HepG2 (cell line): ENCODE data around the gene LANCL2. TPM values are rescaled to one million over a fixed set of nuclear protein-coding genes. Genes with fewer than 3 reads are reported as not detected.

ENCODE experiments used
- BRCA1 ChIP-seq: sonication (generic); formaldehyde crosslinking; IDR thresholded peaks from 2 replicates; pipeline ENCODE4 v1.4.0; 2020; ENCODE audit warnings: missing genetic modification reagents
- CBX1 ChIP-seq: IDR thresholded peaks from one replicate; pipeline ENCODE4 v1.6.1; 2016; ENCODE audit warnings: antibody characterized with exemption, low read depth
- FOSL2 ChIP-seq: sonication (generic); formaldehyde crosslinking; IDR thresholded peaks from 2 replicates; pipeline ENCODE4 v1.4.0; 2020; ENCODE audit warnings: missing genetic modification reagents
- HES4 ChIP-seq: sonication (generic); formaldehyde crosslinking; IDR thresholded peaks from 2 replicates; pipeline ENCODE4 v1.9.0; 2021; ENCODE audit warnings: mild to moderate bottlenecking, missing genetic modification reagents, borderline replicate concordance
- HMG20A ChIP-seq: IDR thresholded peaks from 2 replicates; pipeline ENCODE4 v1.6.1; 2016; ENCODE audit warnings: borderline replicate concordance
- HMG20B ChIP-seq: conservative IDR thresholded peaks from 2 replicates; pipeline ENCODE4 v1.6.1; 2016; ENCODE audit warnings: missing genetic modification reagents, missing compliant biosample characterization
- HNRNPK ChIP-seq: fragments of 200-400 bp; formaldehyde crosslinking; IDR thresholded peaks from 2 replicates; pipeline ENCODE4 v1.6.1; 2018; ENCODE audit warnings: low read length, low read depth, moderate library complexity, mild to moderate bottlenecking; ENCODE audit not compliant: poor library complexity, severe bottlenecking
- HOXA3 ChIP-seq: sonication (generic); formaldehyde crosslinking; IDR thresholded peaks from 2 replicates; pipeline ENCODE4 v1.5.0; 2020; ENCODE audit warnings: missing genetic modification reagents
- IKZF4 ChIP-seq: sonication (generic); formaldehyde crosslinking; IDR thresholded peaks from 2 replicates; pipeline ENCODE4 v1.5.1; 2020; ENCODE audit warnings: borderline replicate concordance, mild to moderate bottlenecking, low read depth, missing genetic modification reagents; ENCODE audit errors: not compliant biosample characterization
- ISL2 ChIP-seq: sonication (generic); formaldehyde crosslinking; IDR thresholded peaks from 2 replicates; pipeline ENCODE4 v1.5.0; 2020; ENCODE audit warnings: missing genetic modification reagents
- KDM4B ChIP-seq: sonication (generic); formaldehyde crosslinking; IDR thresholded peaks from 2 replicates; pipeline ENCODE4 v1.4.0; 2020; ENCODE audit warnings: missing genetic modification reagents
- KDM5B ChIP-seq: sonication (generic); formaldehyde crosslinking; IDR thresholded peaks from 2 replicates; pipeline ENCODE4 v1.4.0; 2020; ENCODE audit warnings: missing genetic modification reagents, mild to moderate bottlenecking, borderline replicate concordance
- KLF9 ChIP-seq: IDR thresholded peaks from 2 replicates; pipeline ENCODE4 v1.6.1; 2016; ENCODE audit warnings: low read depth
- MED1 ChIP-seq: sonication (generic); formaldehyde crosslinking; IDR thresholded peaks from 2 replicates; pipeline ENCODE4 v1.4.0; 2020; ENCODE audit warnings: missing genetic modification reagents
- MEIS1 ChIP-seq: sonication (generic); formaldehyde crosslinking; IDR thresholded peaks from 2 replicates; pipeline ENCODE4 v1.9.0; 2021; ENCODE audit warnings: mild to moderate bottlenecking, missing genetic modification reagents, moderate library complexity, borderline replicate concordance
- RBFOX2 ChIP-seq: fragments of 200-400 bp; formaldehyde crosslinking; IDR thresholded peaks from 2 replicates; pipeline ENCODE4 v1.6.1; 2017; ENCODE audit warnings: low read depth, mild to moderate bottlenecking, low read length
- RXRA ChIP-seq: sonication (generic); formaldehyde crosslinking; IDR thresholded peaks from 2 replicates; pipeline ENCODE4 v1.5.1; 2020; ENCODE audit warnings: missing genetic modification reagents
- ZBTB8A ChIP-seq: sonication (generic); formaldehyde crosslinking; IDR thresholded peaks from 2 replicates; pipeline ENCODE4 v1.4.0; 2020; ENCODE audit warnings: mild to moderate bottlenecking, low read depth, missing genetic modification reagents, borderline replicate concordance
- ZFY ChIP-seq: sonication (generic); formaldehyde crosslinking; IDR thresholded peaks from 2 replicates; pipeline ENCODE4 v1.4.0; 2020; ENCODE audit warnings: missing genetic modification reagents
- ZMYM4 ChIP-seq: sonication (generic); formaldehyde crosslinking; IDR thresholded peaks from 2 replicates; pipeline ENCODE4 v1.8.1; 2023; ENCODE audit warnings: mild to moderate bottlenecking, missing genetic modification reagents
- ZNF20 ChIP-seq: sonication (generic); formaldehyde crosslinking; IDR thresholded peaks from 2 replicates; pipeline ENCODE4 v1.4.0; 2020; ENCODE audit warnings: mild to moderate bottlenecking, moderate library complexity, missing genetic modification reagents
- polyA plus RNA-seq, 8 experiments: library from polyadenylated mRNA; depleted of rRNA in 3 of 8; stranded (reverse) in 7 of 8; unstranded in 1 of 8; fragments of >200 nt; fragmentation: Illumina TruSeq in 4 of 8; extraction: Trizol in 4 of 8; gene quantifications; 2 replicates each; pipeline versions ENCODE4 v1.2.1 to v1.2.3, GENCODE V29; 2011 to 2016; ENCODE audit warnings: low read depth in 4 of 8, missing spikeins in 1 of 8, mixed read lengths in 1 of 8; ENCODE audit not compliant: insufficient read depth in 1 of 8
- total RNA-seq, 5 experiments: library from RNA; depleted of rRNA; stranded (reverse); fragments of >200 nt; fragmentation: Illumina TruSeq; extraction: Trizol; gene quantifications; 2 replicates each; pipeline ENCODE4 v1.2.3, GENCODE V29; 2016; ENCODE audit warnings: low read depth in 1 of 5
- TF ChIP-seq, protein P1 (sequence below): sonication (generic); formaldehyde crosslinking; IDR thresholded peaks from 2 replicates; pipeline ENCODE4 v1.8.1; 2023; ENCODE audit warnings: mild to moderate bottlenecking, missing genetic modification reagents
- TF ChIP-seq, protein P2 (sequence below): conservative IDR thresholded peaks from 2 replicates; pipeline ENCODE4 v1.6.1; 2018; ENCODE audit warnings: missing genetic modification reagents
- TF ChIP-seq, protein P3 (sequence below): sonication (generic); formaldehyde crosslinking; IDR thresholded peaks from 2 replicates; pipeline ENCODE4 v1.5.0; 2020; ENCODE audit warnings: mild to moderate bottlenecking, missing genetic modification reagents
- TF ChIP-seq, protein P4 (sequence below): fragments of 450-650 bp; IDR thresholded peaks from 2 replicates; pipeline ENCODE4 v1.6.1; 2016

Gene LANCL2
- total and polyA plus RNA-seq, 2 of the 13 experiments (the other 11 are each of a cell fraction or from before 2014, with no cell fraction given): 10.0 to 13.8 TPM

DNA sequence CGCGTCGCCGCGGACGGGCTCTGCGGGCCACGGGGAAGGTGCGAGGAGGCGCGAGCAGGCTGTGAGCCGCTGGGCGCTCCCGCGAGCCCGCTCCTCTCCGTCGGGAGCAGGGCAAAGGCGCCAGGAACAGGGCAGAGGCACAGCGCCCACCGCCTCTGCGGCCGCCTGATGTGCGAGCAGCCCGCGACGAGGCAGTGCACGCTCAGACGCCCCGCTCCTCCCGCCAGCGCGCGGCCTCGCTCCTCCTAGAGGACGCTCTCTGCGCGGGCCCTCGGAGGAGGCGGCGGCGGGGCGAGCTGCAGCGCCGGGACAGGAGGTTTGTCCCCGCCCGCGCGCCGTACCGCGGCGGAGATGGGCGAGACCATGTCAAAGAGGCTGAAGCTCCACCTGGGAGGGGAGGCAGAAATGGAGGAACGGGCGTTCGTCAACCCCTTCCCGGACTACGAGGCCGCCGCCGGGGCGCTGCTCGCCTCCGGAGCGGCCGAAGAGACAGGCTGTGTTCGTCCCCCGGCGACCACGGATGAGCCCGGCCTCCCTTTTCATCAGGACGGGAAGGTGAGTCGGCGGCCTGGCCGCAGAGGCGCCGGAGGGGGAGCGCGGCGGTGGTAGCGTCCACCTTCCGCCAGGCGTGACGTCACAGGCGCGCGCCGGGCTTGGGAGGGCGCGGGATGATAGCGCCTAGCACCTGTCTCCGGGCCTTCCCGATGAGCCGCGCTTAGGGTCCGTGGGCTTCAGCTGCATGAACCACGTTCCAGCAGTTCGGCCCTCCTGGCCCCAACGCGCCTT lies 731 bp downstream of the LANCL2 start (continued):
- TF ChIP-seq ISL2: peak; percentile 54
- 0 out of 2 replicates have a peak, but pooled peaks have one; percentile 33 for TF ChIP-seq ZBTB8A
- peak; percentile 94 for TF ChIP-seq KDM5B (CRISPR knock-in tag)
- peak; percentile 97 for TF ChIP-seq ZFY
- TF ChIP-seq, protein P1, sequence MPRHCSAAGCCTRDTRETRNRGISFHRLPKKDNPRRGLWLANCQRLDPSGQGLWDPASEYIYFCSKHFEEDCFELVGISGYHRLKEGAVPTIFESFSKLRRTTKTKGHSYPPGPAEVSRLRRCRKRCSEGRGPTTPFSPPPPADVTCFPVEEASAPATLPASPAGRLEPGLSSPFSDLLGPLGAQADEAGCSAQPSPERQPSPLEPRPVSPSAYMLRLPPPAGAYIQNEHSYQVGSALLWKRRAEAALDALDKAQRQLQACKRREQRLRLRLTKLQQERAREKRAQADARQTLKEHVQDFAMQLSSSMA: peak; percentile 92
- peak; percentile 57; the same call in 1 of the 2 replicates for TF ChIP-seq HES4 (CRISPR knock-in tag)
- TF ChIP-seq FOSL2 (CRISPR knock-in tag): peak; percentile 33; the same call in 1 of the 2 replicates
- TF ChIP-seq ZMYM4 (CRISPR knock-in tag): peak; percentile 91
- TF ChIP-seq ZNF20 (CRISPR knock-in tag): no peak
- 0 out of 2 replicates have a peak, but pooled peaks have one; percentile 28 for TF ChIP-seq MEIS1 (CRISPR knock-in tag)
- TF ChIP-seq HNRNPK: peak; percentile 35
- peak; percentile 70; the same call in 1 of the 2 replicates for TF ChIP-seq RXRA (CRISPR knock-in tag)
- TF ChIP-seq, protein P2, sequence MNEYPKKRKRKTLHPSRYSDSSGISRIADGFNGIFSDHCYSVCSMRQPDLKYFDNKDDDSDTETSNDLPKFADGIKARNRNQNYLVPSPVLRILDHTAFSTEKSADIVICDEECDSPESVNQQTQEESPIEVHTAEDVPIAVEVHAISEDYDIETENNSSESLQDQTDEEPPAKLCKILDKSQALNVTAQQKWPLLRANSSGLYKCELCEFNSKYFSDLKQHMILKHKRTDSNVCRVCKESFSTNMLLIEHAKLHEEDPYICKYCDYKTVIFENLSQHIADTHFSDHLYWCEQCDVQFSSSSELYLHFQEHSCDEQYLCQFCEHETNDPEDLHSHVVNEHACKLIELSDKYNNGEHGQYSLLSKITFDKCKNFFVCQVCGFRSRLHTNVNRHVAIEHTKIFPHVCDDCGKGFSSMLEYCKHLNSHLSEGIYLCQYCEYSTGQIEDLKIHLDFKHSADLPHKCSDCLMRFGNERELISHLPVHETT (CRISPR knock-in tag): peak; percentile 88
- TF ChIP-seq, protein P3, sequence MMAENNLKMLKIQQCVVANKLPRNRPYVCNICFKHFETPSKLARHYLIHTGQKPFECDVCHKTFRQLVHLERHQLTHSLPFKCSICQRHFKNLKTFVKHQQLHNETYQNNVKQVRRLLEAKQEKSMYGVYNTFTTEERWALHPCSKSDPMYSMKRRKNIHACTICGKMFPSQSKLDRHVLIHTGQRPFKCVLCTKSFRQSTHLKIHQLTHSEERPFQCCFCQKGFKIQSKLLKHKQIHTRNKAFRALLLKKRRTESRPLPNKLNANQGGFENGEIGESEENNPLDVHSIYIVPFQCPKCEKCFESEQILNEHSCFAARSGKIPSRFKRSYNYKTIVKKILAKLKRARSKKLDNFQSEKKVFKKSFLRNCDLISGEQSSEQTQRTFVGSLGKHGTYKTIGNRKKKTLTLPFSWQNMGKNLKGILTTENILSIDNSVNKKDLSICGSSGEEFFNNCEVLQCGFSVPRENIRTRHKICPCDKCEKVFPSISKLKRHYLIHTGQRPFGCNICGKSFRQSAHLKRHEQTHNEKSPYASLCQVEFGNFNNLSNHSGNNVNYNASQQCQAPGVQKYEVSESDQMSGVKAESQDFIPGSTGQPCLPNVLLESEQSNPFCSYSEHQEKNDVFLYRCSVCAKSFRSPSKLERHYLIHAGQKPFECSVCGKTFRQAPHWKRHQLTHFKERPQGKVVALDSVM (CRISPR knock-in tag): peak; percentile 84
- 0 out of 2 replicates have a peak, but pooled peaks have one; percentile 13 for TF ChIP-seq MED1
- TF ChIP-seq CBX1: peak; percentile 37
- peak; percentile 17; the same call in 1 of the 2 replicates for TF ChIP-seq KDM4B (CRISPR knock-in tag)
- TF ChIP-seq HOXA3: peak; percentile 88
- TF ChIP-seq BRCA1 (CRISPR knock-in tag): no peak
- peak; percentile 99 for TF ChIP-seq RBFOX2
- 0 out of 2 replicates have a peak, but pooled peaks have one; percentile 11 for TF ChIP-seq KLF9
- no peak for TF ChIP-seq HMG20B (CRISPR knock-in tag)
- TF ChIP-seq IKZF4 (CRISPR knock-in tag): no peak
- TF ChIP-seq HMG20A: no peak
- TF ChIP-seq, protein P4, sequence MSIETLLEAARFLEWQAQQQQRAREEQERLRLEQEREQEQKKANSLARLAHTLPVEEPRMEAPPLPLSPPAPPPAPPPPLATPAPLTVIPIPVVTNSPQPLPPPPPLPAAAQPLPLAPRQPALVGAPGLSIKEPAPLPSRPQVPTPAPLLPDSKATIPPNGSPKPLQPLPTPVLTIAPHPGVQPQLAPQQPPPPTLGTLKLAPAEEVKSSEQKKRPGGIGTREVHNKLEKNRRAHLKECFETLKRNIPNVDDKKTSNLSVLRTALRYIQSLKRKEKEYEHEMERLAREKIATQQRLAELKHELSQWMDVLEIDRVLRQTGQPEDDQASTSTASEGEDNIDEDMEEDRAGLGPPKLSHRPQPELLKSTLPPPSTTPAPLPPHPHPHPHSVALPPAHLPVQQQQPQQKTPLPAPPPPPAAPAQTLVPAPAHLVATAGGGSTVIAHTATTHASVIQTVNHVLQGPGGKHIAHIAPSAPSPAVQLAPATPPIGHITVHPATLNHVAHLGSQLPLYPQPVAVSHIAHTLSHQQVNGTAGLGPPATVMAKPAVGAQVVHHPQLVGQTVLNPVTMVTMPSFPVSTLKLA: no peak
